Right ventricle myocardium inferior (tissue), 1 donor: ENCODE data around the gene ZDHHC11B. TPM values are rescaled to one million over a fixed set of nuclear protein-coding genes. Genes with fewer than 3 reads are reported as not detected.
A peak's percentile ranks its signal among the peaks of the same experiment; 100 is the strongest.
"Not testable (repeated sequence)": the region's sequence is repeated elsewhere in the genome, so short reads cannot be mapped to it uniquely, and the experiment has no call there.

Experiments used
- ATAC-seq: fragments of 200-7000 bp; cut with Tn5 transposase; one replicate; pipeline ENCODE4 v1.9.1; 2020; ENCODE audit warnings: mild to moderate bottlenecking, moderate library complexity
- DNase-seq: peaks from one replicate; pipeline ENCODE4 v3.0.0; 2021; ENCODE audit errors: missing footprints
- intact Hi-C: fragments of 100-400 bp; cut with DNase I; formaldehyde crosslinking; loops from one replicate; pipeline ENCODE4 v1.11.0; 2022
- total RNA-seq: library from RNA; stranded (reverse); fragmentation: NEBNext Ultra II Directional; extraction: Animal tissue kit (Norgen Biotek cat#: 25700); gene quantifications from one replicate; pipeline ENCODE4 v1.2.1, GENCODE V29; 2021
- donor health status: DM: no; HTN: yes; CAD: no; lungs with severe emphysema.

The ZDHHC11B gene
- total RNA-seq, 1 donor from 2014 or later = 14.7 TPM

- ATAC-seq, intact Hi-C loops, DNase-seq: not testable (repeated sequence)
Measured at GRCh38 chr5:787857-788233, 3.3 kb upstream of the ZDHHC11B start.

GRCh38 chr5:787224-787856 lies 2.8 kb upstream of the ZDHHC11B start:
- DNase-seq, intact Hi-C loops, ATAC-seq: not testable (repeated sequence)

GRCh38 chr5:785181-785705 lies 714 bp upstream of the ZDHHC11B start:
- intact Hi-C loops = loop anchor here (2.0 kb wide), 1 partner anchor 26 kb away; no protein-coding TSS in a partner anchor
- ATAC-seq (peak; percentile 21), DNase-seq (peak; percentile 52)

GRCh38 chr5:783881-784427 lies 575 bp downstream of the ZDHHC11B start:
- peak; percentile 12 for ATAC-seq

GRCh38 chr5:783049-783802 lies 1.3 kb downstream of the ZDHHC11B start:
- peak; percentile 76 for ATAC-seq
- intact Hi-C loops = not testable (repeated sequence)
- DNase-seq = peak; percentile 72

More at GRCh38 chr5:783881-784427, 575 bp downstream of the ZDHHC11B start:
- intact Hi-C loops = loop anchor here (2.0 kb wide), 1 partner anchor 25 kb away; no protein-coding TSS in a partner anchor
- peak; percentile 57 for DNase-seq

GRCh38 chr5:782356-782755 lies 2.2 kb downstream of the ZDHHC11B start:
- intact Hi-C loops = not testable (repeated sequence)
- ATAC-seq = peak; percentile 65

GRCh38 chr5:780571-780970 lies 4.0 kb downstream of the ZDHHC11B start:
- peak; percentile 57 for DNase-seq
- ATAC-seq, intact Hi-C loops: not testable (repeated sequence)

More at GRCh38 chr5:782356-782755, 2.2 kb downstream of the ZDHHC11B start:
- DNase-seq = not testable (repeated sequence)

- DNase-seq = peak; percentile 41
- ATAC-seq, intact Hi-C loops: not testable (repeated sequence)
Measured at GRCh38 chr5:778967-779366, 5.6 kb downstream of the ZDHHC11B start.

GRCh38 chr5:778421-778820 lies 6.1 kb downstream of the ZDHHC11B start:
- intact Hi-C loops, ATAC-seq, DNase-seq: not testable (repeated sequence)

- intact Hi-C loops = no loop called here
- ATAC-seq = no peak
- DNase-seq = peak; percentile 56
Measured at GRCh38 chr5:777756-778161, 6.8 kb downstream of the ZDHHC11B start.

GRCh38 chr5:776862-777711 lies 7.4 kb downstream of the ZDHHC11B start:
- intact Hi-C loops = no loop called here
- no peak for ATAC-seq
- peak; percentile 33 for DNase-seq

GRCh38 chr5:775961-776861 lies 8.3 kb downstream of the ZDHHC11B start:
- intact Hi-C loops = no loop called here
- ATAC-seq (no peak), DNase-seq (no peak)

- ATAC-seq (peak; percentile 24), DNase-seq (peak; percentile 58)
- intact Hi-C loops = not testable (repeated sequence)
Measured at GRCh38 chr5:775595-775960, 9.0 kb downstream of the ZDHHC11B start.

GRCh38 chr5:774854-775505 lies 9.5 kb downstream of the ZDHHC11B start:
- DNase-seq = peak; percentile 59
- ATAC-seq = not testable (repeated sequence)
- intact Hi-C loops = loop anchor here (5.0 kb wide), 1 partner anchor 93 kb away; no protein-coding TSS in a partner anchor

GRCh38 chr5:774304-774703 lies 10.2 kb downstream of the ZDHHC11B start:
- intact Hi-C loops = loop anchor here (5.0 kb wide), 1 partner anchor 92 kb away; no protein-coding TSS in a partner anchor
- ATAC-seq = not testable (repeated sequence)
- DNase-seq = peak; percentile 23

GRCh38 chr5:773517-774264 lies 10.8 kb downstream of the ZDHHC11B start:
- ATAC-seq (no peak), DNase-seq (peak; percentile 51)
- intact Hi-C loops = loop anchor here (5.0 kb wide), 1 partner anchor 91 kb away; no protein-coding TSS in a partner anchor
